ENCODE measurements around the gene TMTC1.

- TF ChIP-seq, protein P1, sequence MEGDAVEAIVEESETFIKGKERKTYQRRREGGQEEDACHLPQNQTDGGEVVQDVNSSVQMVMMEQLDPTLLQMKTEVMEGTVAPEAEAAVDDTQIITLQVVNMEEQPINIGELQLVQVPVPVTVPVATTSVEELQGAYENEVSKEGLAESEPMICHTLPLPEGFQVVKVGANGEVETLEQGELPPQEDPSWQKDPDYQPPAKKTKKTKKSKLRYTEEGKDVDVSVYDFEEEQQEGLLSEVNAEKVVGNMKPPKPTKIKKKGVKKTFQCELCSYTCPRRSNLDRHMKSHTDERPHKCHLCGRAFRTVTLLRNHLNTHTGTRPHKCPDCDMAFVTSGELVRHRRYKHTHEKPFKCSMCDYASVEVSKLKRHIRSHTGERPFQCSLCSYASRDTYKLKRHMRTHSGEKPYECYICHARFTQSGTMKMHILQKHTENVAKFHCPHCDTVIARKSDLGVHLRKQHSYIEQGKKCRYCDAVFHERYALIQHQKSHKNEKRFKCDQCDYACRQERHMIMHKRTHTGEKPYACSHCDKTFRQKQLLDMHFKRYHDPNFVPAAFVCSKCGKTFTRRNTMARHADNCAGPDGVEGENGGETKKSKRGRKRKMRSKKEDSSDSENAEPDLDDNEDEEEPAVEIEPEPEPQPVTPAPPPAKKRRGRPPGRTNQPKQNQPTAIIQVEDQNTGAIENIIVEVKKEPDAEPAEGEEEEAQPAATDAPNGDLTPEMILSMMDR (IDR thresholded peaks at IDR 0.05) = no peak
- no peak for TF ChIP-seq POLR2A (IDR thresholded peaks at IDR 0.05)
Observed at GRCh38 chr12:29505122-29505521, 278.6 kb downstream of the TMTC1 start.

Data from body of pancreas (tissue), 4 donors.